NCI-H146 treated with DMSO at 0.1 percent for 48 hours (cell line): ENCODE results near the gene ZNF839.
"Not testable (repeated sequence)": the region's sequence is repeated elsewhere in the genome, so short reads cannot be mapped to it uniquely, and the experiment has no call there.

ENCODE experiments used
- DNase-seq: peaks from one replicate; lab custom pipeline; 2025; ENCODE audit not compliant: unreplicated experiment; lab: John Stamatoyannopoulos, UW

The ZNF839 gene

DNA sequence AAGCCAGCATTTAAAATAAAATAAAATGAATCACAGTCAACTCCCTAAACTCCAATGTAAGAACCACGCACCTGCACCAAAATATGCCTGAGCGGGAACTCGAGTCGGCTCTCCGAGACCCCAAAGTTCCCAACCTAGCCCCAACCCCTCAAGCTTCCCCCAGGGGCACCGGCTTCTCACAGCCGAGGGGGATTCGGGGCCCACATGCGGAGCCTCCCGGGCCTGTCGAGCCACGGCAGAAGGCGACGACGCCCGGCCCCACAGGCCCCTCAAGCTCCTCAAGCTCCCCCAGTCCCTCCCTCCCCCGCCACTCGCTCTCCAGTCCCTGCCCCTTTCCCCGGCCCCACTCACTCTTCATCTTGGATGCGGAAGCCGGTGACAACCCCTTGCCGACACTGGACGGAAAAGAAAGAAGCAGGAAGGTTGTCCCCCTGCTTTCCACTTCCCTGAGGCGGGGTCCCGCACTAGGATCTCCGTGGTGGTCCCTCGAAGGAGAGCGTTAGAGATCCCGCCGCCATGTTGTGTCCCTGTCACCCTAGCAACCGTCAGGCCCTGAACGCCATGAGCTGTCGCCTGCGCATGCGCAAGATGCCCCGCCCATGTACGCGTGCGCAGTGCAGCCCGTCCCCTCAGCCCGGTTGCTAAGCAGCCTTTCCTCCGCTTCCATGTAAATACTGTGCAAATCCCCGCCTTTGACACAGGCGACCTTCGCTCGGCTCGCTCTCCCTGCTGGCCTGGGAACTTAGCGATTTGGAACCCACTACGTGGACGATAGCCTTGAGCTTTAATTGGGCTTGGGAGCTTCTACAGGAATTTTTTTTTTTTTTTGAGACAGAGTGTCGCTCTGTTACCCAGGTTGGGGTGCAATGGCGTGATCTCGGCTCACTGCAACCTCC lies 14.7 kb upstream of the ZNF839 start, which contains the start of gene MOK:
MOK (minus strand) TSS at position 554 of the 896 bp plus-strand sequence; CDS start at position 358, 196 bp downstream.
- peak; percentile 76 for DNase-seq

GRCh38 chr14:102314242-102315011 lies 5.1 kb upstream of the ZNF839 start:
- peak; percentile 36 for DNase-seq

DNA sequence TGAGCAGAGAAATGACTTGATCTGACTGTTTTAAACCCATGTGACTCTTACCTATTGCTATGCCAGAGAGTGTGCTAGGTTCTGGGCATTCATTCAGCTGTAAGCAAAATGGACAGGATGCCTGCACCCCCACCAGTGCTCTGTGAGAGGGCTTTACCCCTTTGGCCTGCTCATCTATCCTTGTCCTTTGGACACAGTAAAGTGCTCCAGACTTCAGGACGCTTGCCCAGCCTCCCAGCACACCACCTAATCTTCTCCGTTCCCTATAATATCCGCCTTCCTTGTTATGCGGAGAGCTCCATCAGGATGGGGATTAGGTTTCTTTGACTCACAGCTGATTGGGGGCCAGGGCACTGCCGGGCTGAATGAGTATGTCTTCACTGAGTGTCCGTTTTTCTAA lies 4.4 kb upstream of the ZNF839 start:
- DNase-seq = no peak

DNA sequence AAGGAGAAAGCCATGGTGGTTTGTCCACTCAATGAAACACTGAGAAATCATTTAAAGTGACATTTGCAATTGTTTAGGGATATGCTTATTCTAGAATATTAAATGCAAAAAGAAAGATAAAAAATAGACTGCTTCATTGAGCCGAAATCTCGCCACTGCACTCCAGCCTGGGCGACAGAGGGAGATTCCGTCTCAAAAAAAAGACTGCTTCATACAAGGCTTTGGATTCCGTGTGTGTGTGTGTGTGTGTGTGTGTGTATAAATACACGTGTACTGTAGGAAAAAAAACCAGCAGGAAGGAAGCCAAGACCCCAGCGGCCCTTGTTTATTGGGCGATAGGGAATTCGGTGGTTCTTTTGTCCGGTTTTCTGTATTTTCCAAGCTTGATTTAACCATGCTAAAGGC lies 3.2 kb upstream of the ZNF839 start:
- DNase-seq = peak; percentile 33

DNA sequence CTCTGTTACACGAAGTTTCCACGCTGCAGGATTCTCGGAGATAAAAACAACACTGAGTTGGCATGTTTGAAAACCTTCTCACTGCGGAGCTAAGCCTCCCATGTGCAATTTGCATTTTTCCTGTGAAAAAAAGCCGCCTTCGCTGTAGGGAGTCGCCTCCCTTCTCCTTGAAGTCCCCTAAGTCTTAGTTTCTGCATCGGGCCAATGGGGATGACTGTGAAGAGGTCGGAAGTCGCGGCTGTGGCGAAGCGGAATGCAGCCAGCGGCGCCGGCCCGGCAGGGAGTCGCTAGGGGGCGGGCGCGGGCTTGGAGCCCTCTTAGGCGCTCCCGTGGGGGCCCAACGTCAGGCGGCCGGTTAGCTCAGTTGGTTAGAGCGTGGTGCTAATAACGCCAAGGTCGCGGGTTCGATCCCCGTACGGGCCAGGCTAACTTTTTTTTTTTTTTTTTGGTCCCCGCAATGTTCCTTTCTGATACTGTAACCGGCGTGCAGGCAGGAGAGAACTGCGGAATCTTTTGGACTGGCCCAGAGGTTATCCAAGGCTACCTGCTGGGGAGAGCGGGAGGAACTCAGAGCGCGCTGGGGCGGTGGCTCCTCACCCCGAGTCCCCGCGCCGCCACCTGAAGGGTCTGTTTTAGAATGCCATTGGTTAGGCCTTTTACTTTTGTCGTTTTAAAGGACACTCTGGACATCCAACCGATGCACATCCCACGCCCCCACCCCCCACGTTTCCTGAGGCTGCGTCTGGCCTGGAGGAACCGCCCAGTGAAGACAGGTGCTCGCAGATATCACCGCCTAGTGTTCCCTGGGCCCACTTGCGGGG lies 2.6 kb upstream of the ZNF839 start:
- peak; percentile 73 for DNase-seq

GRCh38 chr14:102317564-102318248 lies 1.8 kb upstream of the ZNF839 start:
- no peak for DNase-seq

DNA sequence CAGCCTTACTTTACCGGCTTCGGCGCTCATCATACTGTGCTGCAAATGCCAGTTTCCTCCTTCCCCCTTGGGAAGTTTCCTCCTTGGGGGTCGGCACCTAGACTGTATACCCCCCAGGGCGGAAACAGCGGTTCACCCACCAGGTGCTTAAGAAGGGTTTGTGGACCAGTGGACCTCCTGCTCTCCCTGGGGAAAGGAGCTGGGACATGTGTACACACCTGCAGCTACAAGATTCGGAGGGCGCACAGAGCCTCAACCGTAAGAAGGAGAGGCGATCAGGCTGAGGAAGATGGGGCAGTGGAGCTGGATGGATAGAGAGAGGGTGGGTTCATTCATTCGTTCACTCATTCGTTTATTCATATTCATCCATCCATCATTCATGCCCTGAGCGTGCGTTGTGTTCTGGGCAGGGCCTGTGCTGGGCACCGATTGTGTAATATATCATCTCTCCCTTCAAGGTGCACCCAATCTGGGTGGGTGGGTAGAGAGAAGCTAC lies 717 bp upstream of the ZNF839 start:
- DNase-seq = no peak

- DNase-seq = no peak
Observed at GRCh38 chr14:102320033-102320660, 601 bp downstream of the ZNF839 start.

DNA sequence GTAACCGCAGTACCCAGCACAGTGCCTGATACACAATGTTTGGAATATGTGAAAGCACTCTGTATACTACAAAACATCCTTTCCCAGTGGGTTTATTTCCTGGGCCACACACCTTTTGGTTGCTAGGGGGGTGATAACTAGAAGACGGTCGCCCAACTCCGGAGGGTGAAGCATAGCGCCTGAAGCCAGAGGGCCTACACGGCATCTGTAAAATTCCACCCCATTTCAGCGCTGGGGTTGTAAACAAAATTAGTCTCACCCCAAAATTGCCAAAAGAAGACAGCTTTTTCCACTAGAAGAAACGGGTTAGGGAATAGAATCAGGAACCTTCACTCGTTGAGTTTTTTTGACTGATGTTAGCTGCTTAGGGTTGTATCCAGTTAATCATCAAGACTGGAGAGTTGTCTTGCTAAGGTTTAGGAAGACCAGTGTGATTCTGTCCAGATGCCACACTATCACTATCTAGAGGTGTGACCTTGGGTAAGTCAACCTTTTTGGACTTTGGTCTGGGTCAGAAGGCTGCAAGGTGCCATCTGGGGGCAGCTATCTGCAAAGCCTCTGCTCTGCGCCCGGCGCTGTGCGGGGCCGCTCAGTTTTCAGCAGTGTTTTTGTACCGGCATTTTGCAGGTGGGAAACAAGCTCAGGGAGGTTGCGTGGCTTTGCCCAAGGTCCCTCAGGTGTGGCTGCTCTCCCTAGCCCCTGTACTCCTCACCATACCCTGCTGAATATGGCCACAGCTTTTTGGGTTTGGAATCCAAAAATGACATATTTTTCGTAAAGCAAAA lies 1.3 kb downstream of the ZNF839 start:
- DNase-seq = no peak

DNA sequence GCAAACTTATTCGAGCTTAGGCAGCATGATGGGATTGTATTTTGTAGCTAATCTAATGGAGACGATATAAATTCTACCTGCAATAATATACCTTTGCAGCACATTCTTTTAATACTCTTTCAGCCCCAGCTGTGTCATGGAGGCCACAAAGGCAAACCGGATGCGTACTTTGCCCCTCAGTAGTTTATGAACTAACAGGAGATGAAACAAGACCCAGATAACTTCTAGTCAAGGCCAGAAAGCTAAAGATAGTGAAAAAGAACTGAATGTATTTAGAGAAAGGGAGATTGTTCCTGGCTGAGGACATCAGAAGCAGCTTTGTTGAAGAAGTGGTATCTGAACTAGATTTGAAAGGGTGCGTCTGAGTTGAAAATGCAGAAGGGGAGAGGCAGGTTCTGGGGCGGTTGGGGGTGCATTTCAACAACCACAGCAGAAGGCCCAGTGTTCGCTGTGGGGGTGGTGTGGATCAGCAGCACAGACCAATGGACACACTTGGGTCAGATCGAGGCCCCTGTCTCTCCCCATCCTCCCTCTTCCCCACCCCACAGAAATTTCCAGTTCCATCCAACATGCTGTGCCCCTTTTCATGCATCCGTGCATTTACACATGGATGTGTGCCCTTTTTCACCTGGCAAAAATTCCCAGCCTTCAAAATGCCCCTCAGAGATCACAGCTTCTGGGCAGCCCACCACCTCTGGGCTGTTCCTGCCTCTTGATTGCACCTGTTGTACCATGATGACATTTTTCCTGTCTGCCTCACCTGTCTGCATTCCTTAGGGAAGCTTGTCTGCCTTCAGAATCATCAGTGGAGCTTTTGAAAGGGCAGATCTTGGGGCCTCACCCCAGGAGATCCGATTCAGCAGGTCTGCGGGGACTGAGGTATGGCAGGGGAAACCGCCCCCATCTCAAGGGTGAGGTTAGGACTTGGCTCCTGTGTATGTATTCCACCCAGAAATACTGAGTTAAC lies 2.2 kb downstream of the ZNF839 start:
- no peak for DNase-seq

GRCh38 chr14:102323102-102323501 lies 3.6 kb downstream of the ZNF839 start:
- no peak for DNase-seq

DNA sequence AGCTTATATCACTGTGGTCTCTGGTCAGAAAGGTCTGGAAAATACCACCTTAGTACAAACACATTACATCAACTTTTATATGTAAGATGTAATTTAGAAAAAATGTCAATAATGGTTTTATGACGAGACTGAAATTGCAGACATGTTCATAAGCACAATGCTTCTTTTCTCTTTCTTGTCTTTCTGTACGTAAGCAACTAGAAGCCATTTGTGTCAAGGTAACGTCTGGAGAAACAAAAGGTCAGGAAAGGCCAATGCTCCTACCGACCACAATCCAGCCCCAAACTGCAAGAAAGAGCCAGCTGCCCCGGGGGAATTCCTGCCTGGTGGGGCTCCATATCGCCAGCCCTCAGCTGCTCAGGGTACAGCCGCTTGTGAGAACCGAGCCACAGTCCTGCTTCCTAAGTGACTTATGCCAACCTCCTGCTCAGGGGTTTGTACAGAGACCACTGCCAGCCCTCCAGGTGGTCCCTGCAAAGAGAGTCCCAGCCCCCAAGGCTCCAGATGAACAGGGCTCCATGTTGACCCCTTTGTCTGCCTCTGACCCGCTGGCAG lies 6.3 kb downstream of the ZNF839 start:
- no peak for DNase-seq

GRCh38 chr14:102326583-102326982 lies 7.0 kb downstream of the ZNF839 start:
- no peak for DNase-seq

- not testable (repeated sequence) for DNase-seq
Observed at GRCh38 chr14:102329381-102329780, 9.8 kb downstream of the ZNF839 start.

- DNase-seq = no peak
Observed at GRCh38 chr14:102330806-102331205, 11.3 kb downstream of the ZNF839 start.

- DNase-seq = no peak
Observed at GRCh38 chr14:102333390-102333789, 13.8 kb downstream of the ZNF839 start.

DNA sequence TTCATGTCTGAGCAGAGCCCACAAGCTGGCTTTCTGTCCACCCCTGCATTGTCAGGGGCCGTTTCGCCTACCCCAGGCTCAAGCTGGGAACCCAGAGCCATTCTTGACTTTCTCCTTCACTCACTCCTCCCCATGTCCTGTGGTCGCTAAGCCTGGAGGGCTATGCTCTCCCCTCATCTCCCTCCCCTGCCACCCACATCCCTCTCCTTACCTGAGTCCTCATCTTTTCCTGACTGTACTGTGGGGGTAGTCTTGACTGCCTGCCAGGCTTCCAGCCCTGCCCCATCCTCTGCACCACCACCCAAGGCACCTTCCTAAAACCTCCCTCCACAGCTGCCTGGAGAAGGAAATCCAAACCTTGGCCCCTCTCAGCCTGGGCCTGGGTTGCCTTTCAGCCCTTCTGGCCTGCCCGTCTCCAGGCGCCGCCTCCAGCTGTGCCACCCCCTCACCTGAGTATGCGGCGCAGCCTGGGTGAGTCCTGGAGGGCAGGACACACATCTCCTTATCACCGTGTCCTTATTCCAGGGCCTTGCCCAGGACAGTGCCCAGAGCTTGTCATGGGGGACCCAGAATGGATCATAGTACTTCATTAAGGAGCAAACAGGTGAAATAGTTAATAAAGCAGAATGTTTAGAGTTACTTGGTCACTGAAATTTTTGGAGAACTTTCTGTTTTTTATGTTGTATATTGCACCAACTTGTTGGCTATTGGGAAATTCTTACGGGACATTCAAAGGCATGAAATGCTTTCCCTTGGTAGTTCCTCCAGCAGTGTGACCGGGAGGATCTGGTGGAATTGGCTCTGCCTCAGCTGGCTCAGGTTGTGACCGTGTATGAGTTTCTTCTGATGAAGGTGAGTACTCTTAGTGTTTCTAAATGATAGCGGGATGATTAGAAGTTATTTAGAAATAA lies 14.5 kb downstream of the ZNF839 start:
- no peak for DNase-seq
